SK-N-MC (cell line): ENCODE data around the gene SEMA4F.

Source experiments
- DNase-seq: peaks from one replicate; pipeline ENCODE4 v3.0.0-alpha.2; 2011; ENCODE audit warnings: low read depth, low spot score
- H3K27ac ChIP-seq: fragments of 200-600 bp; sonication (generic); 2 replicates; pipeline ENCODE4 v1.5.1; 2016; ENCODE audit warnings: mixed run types
- H3K36me3 ChIP-seq: fragments of 200-600 bp; sonication (generic); 2 replicates; pipeline ENCODE4 v1.6.1; 2017; ENCODE audit warnings: antibody characterized with exemption, low read length, mixed read lengths; ENCODE audit not compliant: insufficient read depth
- H3K4me3 ChIP-seq: fragments of 200-600 bp; sonication (generic); 2 replicates; pipeline ENCODE4 v1.5.1; 2016
- H3K9ac ChIP-seq: fragments of 200-600 bp; sonication (generic); 2 replicates; pipeline ENCODE4 v1.8.0; 2017; ENCODE audit warnings: mixed run types, mixed read lengths; ENCODE audit not compliant: insufficient read length
- H3K9me3 ChIP-seq: fragments of 200-600 bp; sonication (generic); 2 replicates; pipeline ENCODE4 v1.6.1; 2017; ENCODE audit warnings: low read depth, mild to moderate bottlenecking, antibody characterized with exemption, low read length, moderate library complexity, mixed read lengths
- EZH2 ChIP-seq: fragments of 200-600 bp; sonication (generic); IDR thresholded peaks from one replicate; pipeline ENCODE4 v1.6.1; 2017; ENCODE audit warnings: antibody characterized with exemption
- FOXP2 ChIP-seq: optimal IDR thresholded peaks from 2 replicates; pipeline ENCODE3; 2011; ENCODE audit warnings: mild to moderate bottlenecking, moderate library complexity; ENCODE audit not compliant: insufficient read depth; ENCODE audit errors: extremely low read length, control extremely low read depth
- POLR2AphosphoS5 ChIP-seq: IDR thresholded peaks from 2 replicates; pipeline ENCODE4 v1.6.1; 2012; ENCODE audit warnings: mild to moderate bottlenecking, low read depth, low read length, borderline replicate concordance

SEMA4F gene

GRCh38 chr2:74728842-74729241, 74.8 kb downstream of the SEMA4F start:
- no peak overlapping the region for H3K9ac ChIP-seq
- DNase-seq = no peak
- H3K9me3 ChIP-seq = no peaks in the 10 kb centered on the region
- H3K4me3 ChIP-seq = no peak overlapping the region
- no peak overlapping the region for H3K27ac ChIP-seq
- TF ChIP-seq FOXP2 = no peak
- no peak for TF ChIP-seq POLR2AphosphoS5
- no peaks in the 10 kb centered on the region for H3K36me3 ChIP-seq

- no peak for TF ChIP-seq FOXP2
- TF ChIP-seq EZH2 = no peak
- no peak for TF ChIP-seq POLR2AphosphoS5
- H3K27ac ChIP-seq = no peak overlapping the region
- no peak overlapping the region for H3K9ac ChIP-seq
- no peaks in the 10 kb centered on the region for H3K36me3 ChIP-seq
- no peaks in the 10 kb centered on the region for H3K9me3 ChIP-seq
- no peak overlapping the region for H3K4me3 ChIP-seq
- no peak for DNase-seq
These were observed 76.5 kb downstream of the SEMA4F start for GRCh38 chr2:74730530-74730929.
